Keratinocyte (primary cell): ENCODE measurements around the gene PLTP. TPM values are rescaled to one million over a fixed set of nuclear protein-coding genes. Genes with fewer than 3 reads are reported as not detected.

Experiments
- DNase-seq: peaks from one replicate; pipeline ENCODE4 v3.0.0-alpha.2; 2011; ENCODE audit warnings: low read depth, missing footprints, low spot score
- FAIRE-seq: peaks from 2 replicates; lab custom pipeline; 2011; peaks lifted over from hg19 to GRCh38; lab: Jason Lieb, UNC
- H2AFZ ChIP-seq: 2 replicates; pipeline ENCODE4 v1.6.0; 2012; ENCODE audit warnings: low read length, control low read depth, inconsistent platforms; ENCODE audit not compliant: control insufficient read depth
- H3K27ac ChIP-seq: 2 replicates; pipeline ENCODE4 v1.5.1; 2011; ENCODE audit warnings: low read length; ENCODE audit not compliant: control insufficient read depth, insufficient read depth
- H3K27me3 ChIP-seq: 3 replicates; pipeline ENCODE4 v1.6.0; 2011; ENCODE audit warnings: low read length; ENCODE audit not compliant: control insufficient read depth, insufficient read depth; ENCODE audit errors: extremely low read depth
- H3K36me3 ChIP-seq, 2 experiments: 2 replicates in 1 of 2; 3 replicates in 1 of 2; pipeline ENCODE4 v1.5.1; 2011; ENCODE audit warnings: low read length in 2 of 2, mild to moderate bottlenecking in 1 of 2; ENCODE audit not compliant: control insufficient read depth in 2 of 2, insufficient read depth in 2 of 2; ENCODE audit errors: extremely low read depth in 1 of 2
- H3K4me1 ChIP-seq: 3 replicates; pipeline ENCODE4 v1.5.1; 2011; ENCODE audit warnings: low read length; ENCODE audit not compliant: control insufficient read depth, insufficient read depth; ENCODE audit errors: extremely low read depth
- H3K4me2 ChIP-seq: 3 replicates; pipeline ENCODE4 v1.6.0; 2011; ENCODE audit warnings: low read depth, low read length; ENCODE audit not compliant: control insufficient read depth, insufficient read depth; ENCODE audit errors: extremely low read depth
- H3K4me3 ChIP-seq, 3 experiments: fragments of 200-600 bp in 1 of 3; sonication (generic) in 1 of 3; 2 replicates in 2 of 3; 3 replicates in 1 of 3; pipeline ENCODE4 v1.5.1; 2011 to 2016; ENCODE audit warnings: low read length in 3 of 3, mild to moderate bottlenecking in 3 of 3, control low read depth in 2 of 3, inconsistent platforms in 1 of 3, low read depth in 1 of 3, mixed read lengths in 1 of 3, mixed run types in 1 of 3, moderate library complexity in 1 of 3; ENCODE audit not compliant: control insufficient read depth in 2 of 3, insufficient read depth in 2 of 3; ENCODE audit errors: extremely low read depth in 1 of 3
- H3K79me2 ChIP-seq: 2 replicates; pipeline ENCODE4 v1.6.0; 2012; ENCODE audit warnings: low read length; ENCODE audit not compliant: control insufficient read depth, insufficient read depth
- H3K9ac ChIP-seq: 3 replicates; pipeline ENCODE4 v1.6.0; 2011; ENCODE audit warnings: low read length; ENCODE audit not compliant: control insufficient read depth, insufficient read depth; ENCODE audit errors: extremely low read depth
- H3K9me1 ChIP-seq: 3 replicates; pipeline ENCODE4 v1.6.0; 2011; ENCODE audit warnings: low read length; ENCODE audit not compliant: control insufficient read depth, insufficient read depth; ENCODE audit errors: extremely low read depth
- H3K9me3 ChIP-seq: 2 replicates; pipeline ENCODE4 v1.5.1; 2012; ENCODE audit warnings: low read depth, low read length; ENCODE audit not compliant: control insufficient read depth
- H4K20me1 ChIP-seq: 3 replicates; pipeline ENCODE4 v1.6.0; 2011; ENCODE audit warnings: low read length; ENCODE audit not compliant: control insufficient read depth, insufficient read depth; ENCODE audit errors: extremely low read depth
- EZH2 ChIP-seq: IDR thresholded peaks from one replicate; pipeline ENCODE4 v1.6.1; 2012; ENCODE audit warnings: inconsistent platforms, mild to moderate bottlenecking, low read length, moderate library complexity
- dilution Hi-C: fragments of 300-500 bp; cut with MboI; formaldehyde crosslinking; loops from one replicate; pipeline ENCODE4 v1.7.0; 2020; ENCODE audit warnings: low sequenced_read_pairs; ENCODE audit not compliant: extremely low pct_ligation_motif_present
- polyA plus RNA-seq, 5 experiments: library from polyadenylated mRNA; depleted of rRNA in 3 of 5; stranded (reverse) in 3 of 5; stranded (forward) in 1 of 5; unstranded in 1 of 5; fragments of >200 nt; gene quantifications; 1 replicate in 1 of 5; 2 replicates in 3 of 5; 3 replicates in 1 of 5; pipeline versions ENCODE4 v1.2.1 to v1.2.3, GENCODE V29; 2011 to 2012; ENCODE audit warnings: missing spikeins in 2 of 5, low read depth in 1 of 5, low replicate concordance in 1 of 5
- TF ChIP-seq, protein P1 (sequence below), 3 experiments: IDR thresholded peaks in 1 of 3; conservative IDR thresholded peaks in 1 of 3; optimal IDR thresholded peaks in 1 of 3; 2 replicates in 2 of 3; 3 replicates in 1 of 3; pipeline versions ENCODE3 to v1.5.1; 2011; ENCODE audit warnings: low read length in 3 of 3, mild to moderate bottlenecking in 3 of 3, moderate library complexity in 2 of 3, control low read depth in 1 of 3, inconsistent platforms in 1 of 3; ENCODE audit not compliant: insufficient read depth in 2 of 3; ENCODE audit errors: extremely low read depth in 1 of 3

PLTP gene
- polyA plus RNA-seq, 1 donor (not counting 4 experiments of a cell fraction or from before 2014, with no cell fraction given), result 26.3 TPM

GRCh38 chr20:45948261-45948733 lies 36.3 kb upstream of the PLTP start:
- Histone ChIP-seq H3K9me3 (no peaks in the 10 kb centered on the region), H3K9ac (no peak overlapping the region), H3K4me1 (peaks cover 16% of the 10 kb centered on the region), H3K36me3 (peaks cover 50 to 72% of the 10 kb centered on the region in 2 experiments), H3K9me1 (no peaks in the 10 kb centered on the region), H3K27me3 (no peaks in the 10 kb centered on the region), H4K20me1 (no peaks in the 10 kb centered on the region), H2AFZ (no peak overlapping the region), H3K27ac (no peak overlapping the region), H3K4me2 (no peak overlapping the region), H3K79me2 (no peaks in the 10 kb centered on the region), H3K4me3 (no peak overlapping the region)
- DNase-seq (no peak), FAIRE-seq (no peak)
- no peak for TF ChIP-seq EZH2
- TF ChIP-seq, protein P1, sequence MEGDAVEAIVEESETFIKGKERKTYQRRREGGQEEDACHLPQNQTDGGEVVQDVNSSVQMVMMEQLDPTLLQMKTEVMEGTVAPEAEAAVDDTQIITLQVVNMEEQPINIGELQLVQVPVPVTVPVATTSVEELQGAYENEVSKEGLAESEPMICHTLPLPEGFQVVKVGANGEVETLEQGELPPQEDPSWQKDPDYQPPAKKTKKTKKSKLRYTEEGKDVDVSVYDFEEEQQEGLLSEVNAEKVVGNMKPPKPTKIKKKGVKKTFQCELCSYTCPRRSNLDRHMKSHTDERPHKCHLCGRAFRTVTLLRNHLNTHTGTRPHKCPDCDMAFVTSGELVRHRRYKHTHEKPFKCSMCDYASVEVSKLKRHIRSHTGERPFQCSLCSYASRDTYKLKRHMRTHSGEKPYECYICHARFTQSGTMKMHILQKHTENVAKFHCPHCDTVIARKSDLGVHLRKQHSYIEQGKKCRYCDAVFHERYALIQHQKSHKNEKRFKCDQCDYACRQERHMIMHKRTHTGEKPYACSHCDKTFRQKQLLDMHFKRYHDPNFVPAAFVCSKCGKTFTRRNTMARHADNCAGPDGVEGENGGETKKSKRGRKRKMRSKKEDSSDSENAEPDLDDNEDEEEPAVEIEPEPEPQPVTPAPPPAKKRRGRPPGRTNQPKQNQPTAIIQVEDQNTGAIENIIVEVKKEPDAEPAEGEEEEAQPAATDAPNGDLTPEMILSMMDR (optimal IDR thresholded peaks at IDR 0.05 in 1 of 3, IDR thresholded peaks at IDR 0.05 in 1 of 3, conservative IDR thresholded peaks at IDR 0.05 in 1 of 3; ENCODE audit: extremely low read depth in 1 of 3, insufficient read depth in 2 of 3, low read length in 3 of 3), result no peak
- dilution Hi-C loops, result no loop called here

DNA sequence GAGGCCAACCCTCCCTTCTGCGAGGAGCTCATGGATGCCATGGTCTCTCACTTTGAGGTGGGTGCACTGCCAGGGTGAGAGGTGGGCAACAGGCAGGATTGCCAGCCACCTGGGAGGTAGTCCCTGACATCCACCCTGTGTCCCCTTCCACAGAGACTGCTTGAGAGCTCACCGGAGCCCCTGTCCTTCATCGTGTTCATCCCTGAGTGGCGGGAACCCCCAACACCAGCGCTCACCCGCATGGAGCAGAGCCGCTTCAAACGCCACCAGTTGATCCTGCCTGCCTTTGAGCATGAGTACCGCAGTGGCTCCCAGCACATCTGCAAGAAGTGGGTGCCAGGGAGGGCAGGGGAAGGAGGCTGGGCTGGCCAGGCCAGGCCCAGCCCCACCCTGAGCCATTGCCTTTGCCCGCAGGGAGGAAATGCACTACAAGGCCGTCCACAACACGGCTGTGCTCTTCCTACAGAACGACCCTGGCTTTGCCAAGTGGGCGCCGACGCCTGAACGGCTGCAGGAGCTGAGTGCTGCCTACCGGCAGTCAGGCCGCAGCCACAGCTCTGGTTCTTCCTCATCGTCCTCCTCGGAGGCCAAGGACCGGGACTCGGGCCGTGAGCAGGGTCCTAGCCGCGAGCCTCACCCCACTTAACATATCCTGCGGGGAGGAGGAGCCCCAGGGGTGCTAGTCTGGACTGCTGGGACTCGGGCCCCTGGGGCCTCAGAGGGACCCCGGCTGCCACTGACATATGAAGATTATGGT lies 35.3 kb upstream of the PLTP start:
- dilution Hi-C loops, result no loop called here
- H3K27me3 ChIP-seq, result no peaks in the 10 kb centered on the region
- H3K27ac ChIP-seq, result no peak overlapping the region
- peaks cover 16% of the 10 kb centered on the region for H3K4me1 ChIP-seq
- no peaks in the 10 kb centered on the region for H3K9me1 ChIP-seq
- no peak for FAIRE-seq
- no peak overlapping the region for H3K4me2 ChIP-seq
- H3K79me2 ChIP-seq, result no peaks in the 10 kb centered on the region
- no peak overlapping the region for H3K9ac ChIP-seq
- H3K9me3 ChIP-seq, result no peaks in the 10 kb centered on the region
- H4K20me1 ChIP-seq, result no peaks in the 10 kb centered on the region
- no peak for DNase-seq
- TF ChIP-seq, protein P1 (optimal IDR thresholded peaks at IDR 0.05 in 1 of 3, IDR thresholded peaks at IDR 0.05 in 1 of 3, conservative IDR thresholded peaks at IDR 0.05 in 1 of 3; ENCODE audit: extremely low read depth in 1 of 3, insufficient read depth in 2 of 3, low read length in 3 of 3), result no peak
- TF ChIP-seq EZH2, result no peak
- no peak overlapping the region for H3K4me3 ChIP-seq
- H3K36me3 ChIP-seq, result peaks cover 49 to 65% of the 10 kb centered on the region in 2 experiments
- no peak overlapping the region for H2AFZ ChIP-seq
